Brain microvascular endothelial cell (primary cell): ENCODE data around the gene FYN.

ENCODE experiments used
- DNase-seq: peaks from one replicate; pipeline ENCODE4 v3.0.0-alpha.2; 2020
- H3K27ac ChIP-seq: fragments of 250-450 bp; sonication (Bioruptor Pico); 2 replicates; pipeline ENCODE4 v1.5.1; 2020; ENCODE audit warnings: mild to moderate bottlenecking, moderate library complexity
- H3K27me3 ChIP-seq: fragments of 250-450 bp; sonication (Bioruptor Pico); replicated peaks from 2 replicates; pipeline ENCODE4 v1.5.1; 2020; ENCODE audit warnings: mild to moderate bottlenecking
- H3K36me3 ChIP-seq: fragments of 250-450 bp; sonication (Bioruptor Pico); replicated peaks from 2 replicates; pipeline ENCODE4 v1.5.1; 2020; ENCODE audit warnings: mild to moderate bottlenecking
- H3K4me3 ChIP-seq: 2 replicates; pipeline ENCODE4 v1.5.1; 2011; ENCODE audit warnings: low read depth, mild to moderate bottlenecking, control low read depth, low read length, moderate library complexity
- CTCF ChIP-seq: IDR thresholded peaks from 2 replicates; pipeline ENCODE4 v1.5.1; 2011; ENCODE audit warnings: low read depth, mild to moderate bottlenecking, moderate library complexity, low read length, control low read depth, inconsistent platforms; ENCODE audit errors: missing control alignments
- in situ Hi-C: cut with HindIII; loops from 2 replicates; pipeline ENCODE4 v1.10.0; 2017; ENCODE audit warnings: low sequenced_read_pairs, low pct_ligation_motif_present

Gene FYN

GRCh38 chr6:111714416-111715270 is 158.6 kb downstream of the FYN start:
- Histone ChIP-seq H3K4me3 (no peak overlapping the region), H3K36me3 (peaks cover 23% of the 10 kb centered on the region), H3K27ac (no peak overlapping the region), H3K27me3 (no peaks in the 10 kb centered on the region)
- in situ Hi-C loops, result no loop called here
- no peak for TF ChIP-seq CTCF
- no peak for DNase-seq

- in situ Hi-C loops, result no loop called here
- peaks cover 19% of the 10 kb centered on the region for H3K36me3 ChIP-seq
- no peaks in the 10 kb centered on the region for H3K27me3 ChIP-seq
- no peak overlapping the region for H3K27ac ChIP-seq
- DNase-seq, result no peak
- TF ChIP-seq CTCF, result no peak
- no peak overlapping the region for H3K4me3 ChIP-seq
Measured at GRCh38 chr6:111713811-111714210, 159.4 kb downstream of the FYN start.

DNA sequence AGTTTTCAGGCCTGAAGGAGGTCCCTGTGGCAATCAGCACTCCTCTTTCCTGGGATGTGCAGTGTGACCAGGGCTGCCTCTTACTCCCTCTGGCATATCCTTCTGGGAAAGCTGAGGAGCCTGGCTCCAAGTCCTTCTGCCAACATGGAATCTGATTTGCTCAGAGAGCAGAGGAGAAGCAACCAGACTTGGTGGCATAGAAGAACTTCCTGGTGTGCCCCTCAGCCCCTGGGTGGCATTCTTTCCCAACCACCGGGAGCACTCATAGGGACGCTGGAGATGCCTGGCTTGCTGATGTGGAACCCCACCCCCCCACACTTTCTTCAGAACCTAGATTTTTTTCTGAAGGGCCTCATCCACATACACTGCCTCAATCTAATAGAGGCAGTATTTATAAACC is 160.0 kb downstream of the FYN start:
- peaks cover 14% of the 10 kb centered on the region for H3K36me3 ChIP-seq
- DNase-seq, result no peak
- no peak for TF ChIP-seq CTCF
- H3K27me3 ChIP-seq, result no peaks in the 10 kb centered on the region
- no peak overlapping the region for H3K4me3 ChIP-seq
- in situ Hi-C loops, result no loop called here
- peak overlapping the region; percentile 47 for H3K27ac ChIP-seq

- no peak for TF ChIP-seq CTCF
- Histone ChIP-seq H3K4me3 (no peak overlapping the region), H3K27me3 (no peaks in the 10 kb centered on the region), H3K36me3 (peaks cover 14% of the 10 kb centered on the region), H3K27ac (peak overlapping the region; percentile 47)
- peak; percentile 87 for DNase-seq
- in situ Hi-C loops, result no loop called here
Measured at GRCh38 chr6:111711984-111712752, 161.1 kb downstream of the FYN start.

DNA sequence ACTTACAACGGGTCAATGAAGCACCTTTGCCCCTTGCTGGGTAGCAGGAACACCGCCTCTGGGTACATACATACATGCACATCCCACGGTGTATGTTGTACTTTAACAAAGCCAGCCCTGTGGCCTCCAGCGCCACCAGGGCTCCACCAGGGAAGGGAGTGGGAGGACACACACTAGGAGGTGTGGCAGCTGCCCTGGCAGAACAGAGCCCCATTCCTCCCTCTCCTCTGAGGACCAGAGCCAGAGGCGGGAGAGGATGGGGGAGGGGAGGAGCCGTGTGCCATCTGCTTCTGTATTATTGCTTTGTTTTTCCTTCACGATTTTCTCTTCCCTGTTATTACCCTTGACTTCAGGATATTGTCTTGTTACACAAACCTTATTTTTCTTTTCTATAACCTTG is 161.8 kb downstream of the FYN start:
- peaks cover 14% of the 10 kb centered on the region for H3K36me3 ChIP-seq

More for the DNA sequence above, 161.8 kb downstream of the FYN start:
- no peak for DNase-seq
- Histone ChIP-seq H3K4me3 (no peak overlapping the region), H3K27ac (no peak overlapping the region), H3K27me3 (no peaks in the 10 kb centered on the region)
- in situ Hi-C loops, result no loop called here
- peak; percentile 5 for TF ChIP-seq CTCF
